Brain microvascular endothelial cell (primary cell): ENCODE measurements around the gene PCNT.

Experiments
- DNase-seq: peaks from one replicate; pipeline ENCODE4 v3.0.0-alpha.2; 2020
- H3K27ac ChIP-seq: fragments of 250-450 bp; sonication (Bioruptor Pico); 2 replicates; pipeline ENCODE4 v1.5.1; 2020; ENCODE audit warnings: mild to moderate bottlenecking, moderate library complexity
- H3K27me3 ChIP-seq: fragments of 250-450 bp; sonication (Bioruptor Pico); replicated peaks from 2 replicates; pipeline ENCODE4 v1.5.1; 2020; ENCODE audit warnings: mild to moderate bottlenecking
- H3K36me3 ChIP-seq: fragments of 250-450 bp; sonication (Bioruptor Pico); replicated peaks from 2 replicates; pipeline ENCODE4 v1.5.1; 2020; ENCODE audit warnings: mild to moderate bottlenecking
- H3K4me3 ChIP-seq: 2 replicates; pipeline ENCODE4 v1.5.1; 2011; ENCODE audit warnings: low read depth, mild to moderate bottlenecking, control low read depth, low read length, moderate library complexity
- in situ Hi-C: cut with HindIII; loops from 2 replicates; pipeline ENCODE4 v1.10.0; 2017; ENCODE audit warnings: low sequenced_read_pairs, low pct_ligation_motif_present
- TF ChIP-seq, protein P1 (sequence below): IDR thresholded peaks from 2 replicates; pipeline ENCODE4 v1.5.1; 2011; ENCODE audit warnings: low read depth, mild to moderate bottlenecking, moderate library complexity, low read length, control low read depth, inconsistent platforms; ENCODE audit errors: missing control alignments

The PCNT gene

GRCh38 chr21:46420241-46421190 is 96.6 kb downstream of the PCNT start:
- H3K27ac ChIP-seq, result no peak overlapping the region
- no peak overlapping the region for H3K4me3 ChIP-seq
- in situ Hi-C loops, result no loop called here
- no peak for DNase-seq
- TF ChIP-seq, protein P1, sequence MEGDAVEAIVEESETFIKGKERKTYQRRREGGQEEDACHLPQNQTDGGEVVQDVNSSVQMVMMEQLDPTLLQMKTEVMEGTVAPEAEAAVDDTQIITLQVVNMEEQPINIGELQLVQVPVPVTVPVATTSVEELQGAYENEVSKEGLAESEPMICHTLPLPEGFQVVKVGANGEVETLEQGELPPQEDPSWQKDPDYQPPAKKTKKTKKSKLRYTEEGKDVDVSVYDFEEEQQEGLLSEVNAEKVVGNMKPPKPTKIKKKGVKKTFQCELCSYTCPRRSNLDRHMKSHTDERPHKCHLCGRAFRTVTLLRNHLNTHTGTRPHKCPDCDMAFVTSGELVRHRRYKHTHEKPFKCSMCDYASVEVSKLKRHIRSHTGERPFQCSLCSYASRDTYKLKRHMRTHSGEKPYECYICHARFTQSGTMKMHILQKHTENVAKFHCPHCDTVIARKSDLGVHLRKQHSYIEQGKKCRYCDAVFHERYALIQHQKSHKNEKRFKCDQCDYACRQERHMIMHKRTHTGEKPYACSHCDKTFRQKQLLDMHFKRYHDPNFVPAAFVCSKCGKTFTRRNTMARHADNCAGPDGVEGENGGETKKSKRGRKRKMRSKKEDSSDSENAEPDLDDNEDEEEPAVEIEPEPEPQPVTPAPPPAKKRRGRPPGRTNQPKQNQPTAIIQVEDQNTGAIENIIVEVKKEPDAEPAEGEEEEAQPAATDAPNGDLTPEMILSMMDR, result peak; percentile 28
- H3K36me3 ChIP-seq, result peaks cover 34% of the 10 kb centered on the region
- no peaks in the 10 kb centered on the region for H3K27me3 ChIP-seq

- DNase-seq, result no peak
- in situ Hi-C loops, result no loop called here
- Histone ChIP-seq H3K4me3 (no peak overlapping the region), H3K27ac (no peak overlapping the region), H3K27me3 (no peaks in the 10 kb centered on the region), H3K36me3 (peaks cover 29% of the 10 kb centered on the region)
- TF ChIP-seq, protein P1, result peak; percentile 15
Observed at GRCh38 chr21:46421191-46421750, 97.3 kb downstream of the PCNT start.

GRCh38 chr21:46421756-46422555 is 98.0 kb downstream of the PCNT start:
- TF ChIP-seq, protein P1, result no peak
- no peaks in the 10 kb centered on the region for H3K27me3 ChIP-seq
- no peak overlapping the region for H3K4me3 ChIP-seq
- in situ Hi-C loops, result no loop called here
- H3K27ac ChIP-seq, result no peak overlapping the region
- DNase-seq, result no peak
- peaks cover 24% of the 10 kb centered on the region for H3K36me3 ChIP-seq

GRCh38 chr21:46422636-46423241 is 98.8 kb downstream of the PCNT start:
- TF ChIP-seq, protein P1, result no peak
- DNase-seq, result no peak
- H3K27me3 ChIP-seq, result no peaks in the 10 kb centered on the region
- no peak overlapping the region for H3K4me3 ChIP-seq
- H3K27ac ChIP-seq, result no peak overlapping the region
- in situ Hi-C loops, result no loop called here
- peaks cover 27% of the 10 kb centered on the region for H3K36me3 ChIP-seq

GRCh38 chr21:46423546-46424038 is 99.6 kb downstream of the PCNT start:
- H3K36me3 ChIP-seq, result peaks cover 28% of the 10 kb centered on the region
- no peak overlapping the region for H3K27ac ChIP-seq
- TF ChIP-seq, protein P1, result no peak
- no peak overlapping the region for H3K4me3 ChIP-seq
- no peak for DNase-seq
- no peaks in the 10 kb centered on the region for H3K27me3 ChIP-seq
- in situ Hi-C loops, result no loop called here
